Transverse colon (tissue), 4 donors: ENCODE data around the gene METRNL.

Source experiments
- CTCF ChIP-seq, 5 experiments: fragments of 200-600 bp in 3 of 5; fragments of 450-650 bp in 2 of 5; sonication (generic) in 3 of 5; IDR thresholded peaks; 1 replicate in 2 of 5; 2 replicates in 3 of 5; pipeline ENCODE4 v1.5.1; 2016 to 2017; ENCODE audit warnings: antibody characterized with exemption in 5 of 5, inconsistent platforms in 3 of 5, mild to moderate bottlenecking in 2 of 5, moderate library complexity in 1 of 5
- POLR2A ChIP-seq: fragments of 450-650 bp; IDR thresholded peaks from one replicate; pipeline ENCODE4 v1.6.1; 2016; ENCODE audit warnings: antibody characterized with exemption, mild to moderate bottlenecking, moderate library complexity
- POLR2AphosphoS5 ChIP-seq, 3 donors: sonication (generic); formaldehyde crosslinking; IDR thresholded peaks; one replicate each; pipeline ENCODE4 v1.6.1; 2016; ENCODE audit warnings: antibody characterized with exemption in 3 of 3

- TF ChIP-seq POLR2AphosphoS5 (IDR thresholded peaks at IDR 0.05) (no peak), CTCF (IDR thresholded peaks at IDR 0.05) (no peak), POLR2A (no peak)
These were observed 9.9 kb upstream of the METRNL start for GRCh38 chr17:83069571-83069906.
